Liver (tissue), 9 donors: Measurements from ENCODE around the gene ST3GAL2. TPM values are rescaled to one million over a fixed set of nuclear protein-coding genes. Genes with fewer than 3 reads are reported as not detected.

Experiments used
- DNase-seq: peaks from one replicate; pipeline ENCODE4 v3.0.0-alpha.2; 2017; ENCODE audit warnings: low spot score
- H3K27ac ChIP-seq, 2 donors: one replicate each; pipeline ENCODE4 v1.7.0; 2013; ENCODE audit warnings: inconsistent platforms in 2 of 2, low read length in 2 of 2, control low read depth in 1 of 2, low read depth in 1 of 2, mild to moderate bottlenecking in 1 of 2
- H3K27me3 ChIP-seq, 4 donors: one replicate each; pipeline versions ENCODE4 v1.6.1 to v1.7.0; 2013; ENCODE audit warnings: low read length in 3 of 4, inconsistent platforms in 1 of 4, mild to moderate bottlenecking in 1 of 4, moderate library complexity in 1 of 4; ENCODE audit not compliant: control insufficient read depth in 4 of 4, insufficient read depth in 4 of 4
- H3K36me3 ChIP-seq, 4 donors: one replicate each; pipeline versions ENCODE4 v1.6.1 to v1.7.0; 2013; ENCODE audit warnings: low read length in 3 of 4, mild to moderate bottlenecking in 3 of 4, low read depth in 1 of 4, moderate library complexity in 1 of 4; ENCODE audit not compliant: control insufficient read depth in 4 of 4, insufficient read depth in 3 of 4
- H3K4me1 ChIP-seq, 4 donors: one replicate each; pipeline versions ENCODE4 v1.6.1 to v1.7.0; 2013; ENCODE audit warnings: low read length in 3 of 4, mild to moderate bottlenecking in 3 of 4, moderate library complexity in 1 of 4; ENCODE audit not compliant: control insufficient read depth in 4 of 4, insufficient read depth in 4 of 4
- H3K4me3 ChIP-seq, 3 donors: one replicate each; pipeline versions ENCODE4 v1.6.1 to v1.7.0; 2013; ENCODE audit warnings: low read length in 3 of 3, control low read depth in 1 of 3, low read depth in 1 of 3, mild to moderate bottlenecking in 1 of 3
- H3K9ac ChIP-seq, 2 donors: one replicate each; pipeline ENCODE4 v1.7.0; 2013; ENCODE audit warnings: low read length in 2 of 2, mild to moderate bottlenecking in 2 of 2, moderate library complexity in 2 of 2, control low read depth in 1 of 2, low read depth in 1 of 2
- H3K9me3 ChIP-seq, 4 donors: one replicate each; pipeline versions ENCODE4 v1.6.1 to v1.7.0; 2013; ENCODE audit warnings: low read length in 3 of 4; ENCODE audit not compliant: control insufficient read depth in 4 of 4
- EGR1 ChIP-seq, 2 donors: IDR thresholded peaks; 2 replicates each; pipeline ENCODE4 v1.6.1; 2016 to 2018; ENCODE audit warnings: antibody characterized with exemption in 2 of 2, low read depth in 2 of 2
- FOXA1 ChIP-seq: IDR thresholded peaks from 2 replicates; pipeline ENCODE4 v1.6.1; 2016; ENCODE audit warnings: antibody characterized with exemption
- FOXA2 ChIP-seq: IDR thresholded peaks from 2 replicates; pipeline ENCODE4 v1.6.1; 2016; ENCODE audit warnings: antibody characterized with exemption
- GABPA ChIP-seq, 2 donors: IDR thresholded peaks in 1 of 2; conservative IDR thresholded peaks in 1 of 2; 2 replicates each; pipeline ENCODE4 v1.6.1; 2016; ENCODE audit warnings: antibody characterized with exemption in 2 of 2, mild to moderate bottlenecking in 1 of 2, moderate library complexity in 1 of 2
- HNF4A ChIP-seq, 2 donors: conservative IDR thresholded peaks; 2 replicates each; pipeline ENCODE4 v1.6.1; 2016; ENCODE audit warnings: antibody characterized with exemption in 2 of 2, mild to moderate bottlenecking in 2 of 2
- HNF4G ChIP-seq: IDR thresholded peaks from 2 replicates; pipeline ENCODE4 v1.6.1; 2016; ENCODE audit warnings: antibody characterized with exemption
- JUND ChIP-seq, 2 donors: IDR thresholded peaks; 2 replicates each; pipeline ENCODE4 v1.6.1; 2016; ENCODE audit warnings: antibody characterized with exemption in 2 of 2
- NR2F2 ChIP-seq: IDR thresholded peaks from 2 replicates; pipeline ENCODE4 v1.6.1; 2016; ENCODE audit warnings: antibody characterized with exemption
- RAD21 ChIP-seq, 2 donors: IDR thresholded peaks; 2 replicates each; pipeline ENCODE4 v1.6.1; 2016; ENCODE audit warnings: antibody characterized with exemption in 2 of 2, mild to moderate bottlenecking in 2 of 2
- RXRA ChIP-seq, 2 donors: IDR thresholded peaks; 2 replicates each; pipeline ENCODE4 v1.6.1; 2017 to 2018; ENCODE audit warnings: antibody characterized with exemption in 2 of 2, mild to moderate bottlenecking in 1 of 2
- SP1 ChIP-seq: IDR thresholded peaks from 2 replicates; pipeline ENCODE4 v1.6.1; 2018; ENCODE audit warnings: antibody characterized with exemption, mild to moderate bottlenecking
- TAF1 ChIP-seq: conservative IDR thresholded peaks from 2 replicates; pipeline ENCODE4 v1.6.1; 2016; ENCODE audit warnings: antibody characterized with exemption, mild to moderate bottlenecking
- YY1 ChIP-seq: IDR thresholded peaks from 2 replicates; pipeline ENCODE4 v1.6.1; 2016; ENCODE audit warnings: antibody characterized with exemption, mild to moderate bottlenecking
- WGBS: extraction: QIAGEN DNeasy Blood & Tissue Kit; methylation state at CpG from one replicate; pipeline ENCODE4 v1.1.7; 2013; 5-methylcytosine and 5-hydroxymethylcytosine counted together
- polyA plus RNA-seq, 2 donors: library from polyadenylated mRNA; stranded (reverse) in 1 of 2; unstranded in 1 of 2; fragments of 200-250 nt in 1 of 2; fragments of >200 nt in 1 of 2; fragmentation: Nextera tagmentation in 1 of 2; extraction: Ambion mirVana in 1 of 2; gene quantifications; one replicate each; pipeline versions ENCODE4 v1.2.1 to v1.2.3, GENCODE V29; 2013 to 2015
- total RNA-seq, 2 donors: library from RNA; depleted of rRNA; stranded (reverse); fragments of >200 nt; gene quantifications; one replicate each; pipeline ENCODE4 v1.2.3, GENCODE V29; 2014
- TF ChIP-seq, protein P1 (sequence below): fragments of 150-350 bp; IDR thresholded peaks from 2 replicates; pipeline ENCODE4 v1.5.1; 2017; ENCODE audit warnings: improper control_type of control experiment, low read depth, low read length; ENCODE audit not compliant: missing input control
- TF ChIP-seq, protein P2 (sequence below): IDR thresholded peaks from 2 replicates; pipeline ENCODE4 v1.6.1; 2016; ENCODE audit warnings: antibody characterized with exemption
- TF ChIP-seq, protein P3 (sequence below): IDR thresholded peaks from 2 replicates; pipeline ENCODE4 v1.6.1; 2016; ENCODE audit warnings: antibody characterized with exemption
- TF ChIP-seq, protein P4 (sequence below): IDR thresholded peaks from 2 replicates; pipeline ENCODE4 v1.6.1; 2016; ENCODE audit warnings: antibody characterized with exemption, mild to moderate bottlenecking
- TF ChIP-seq, protein P5 (sequence below): IDR thresholded peaks from 2 replicates; pipeline ENCODE4 v1.6.1; 2016; ENCODE audit warnings: antibody characterized with exemption
- donor health status: healthy.
- donor health status: healthy.
- donor health status: healthy.
- donor health status: healthy.
- donor health status: healthy.

ST3GAL2 gene
- total and polyA plus RNA-seq, 4 donors: 3.9 to 53.1 (median 12.9) TPM

DNA sequence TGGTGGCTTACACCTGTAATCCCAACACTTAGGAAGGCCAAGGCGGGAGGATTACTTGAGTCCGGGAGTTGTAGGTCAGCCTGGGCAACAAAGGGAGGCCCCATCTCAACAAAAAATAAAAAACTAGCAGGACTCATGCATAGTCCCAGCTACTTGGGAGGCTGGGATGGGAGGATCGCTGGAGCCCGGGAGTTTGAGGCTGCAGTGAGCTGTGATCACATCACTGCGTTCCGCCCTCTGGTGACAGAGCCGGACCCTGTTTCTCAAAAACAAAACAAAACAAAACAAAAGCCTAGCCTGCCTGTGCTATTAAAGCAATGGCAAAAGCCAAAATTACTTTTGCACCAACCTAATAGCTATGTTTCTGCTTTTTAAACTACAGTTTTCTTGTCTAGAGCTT, 17.0 kb upstream of the ST3GAL2 start:
- H3K36me3 ChIP-seq: no peaks in the 10 kb centered on the region
- no peak overlapping the region for H3K9ac ChIP-seq
- WGBS: 92% methylated on average over 7 of the region's 7 CpGs
- no peaks in the 10 kb centered on the region for H3K9me3 ChIP-seq
- no peak for DNase-seq
- TF ChIP-seq JUND (IDR thresholded peaks at IDR 0.05): no peak
- TF ChIP-seq FOXA2: no peak
- TF ChIP-seq, protein P1, sequence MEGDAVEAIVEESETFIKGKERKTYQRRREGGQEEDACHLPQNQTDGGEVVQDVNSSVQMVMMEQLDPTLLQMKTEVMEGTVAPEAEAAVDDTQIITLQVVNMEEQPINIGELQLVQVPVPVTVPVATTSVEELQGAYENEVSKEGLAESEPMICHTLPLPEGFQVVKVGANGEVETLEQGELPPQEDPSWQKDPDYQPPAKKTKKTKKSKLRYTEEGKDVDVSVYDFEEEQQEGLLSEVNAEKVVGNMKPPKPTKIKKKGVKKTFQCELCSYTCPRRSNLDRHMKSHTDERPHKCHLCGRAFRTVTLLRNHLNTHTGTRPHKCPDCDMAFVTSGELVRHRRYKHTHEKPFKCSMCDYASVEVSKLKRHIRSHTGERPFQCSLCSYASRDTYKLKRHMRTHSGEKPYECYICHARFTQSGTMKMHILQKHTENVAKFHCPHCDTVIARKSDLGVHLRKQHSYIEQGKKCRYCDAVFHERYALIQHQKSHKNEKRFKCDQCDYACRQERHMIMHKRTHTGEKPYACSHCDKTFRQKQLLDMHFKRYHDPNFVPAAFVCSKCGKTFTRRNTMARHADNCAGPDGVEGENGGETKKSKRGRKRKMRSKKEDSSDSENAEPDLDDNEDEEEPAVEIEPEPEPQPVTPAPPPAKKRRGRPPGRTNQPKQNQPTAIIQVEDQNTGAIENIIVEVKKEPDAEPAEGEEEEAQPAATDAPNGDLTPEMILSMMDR: no peak
- TF ChIP-seq, protein P2, sequence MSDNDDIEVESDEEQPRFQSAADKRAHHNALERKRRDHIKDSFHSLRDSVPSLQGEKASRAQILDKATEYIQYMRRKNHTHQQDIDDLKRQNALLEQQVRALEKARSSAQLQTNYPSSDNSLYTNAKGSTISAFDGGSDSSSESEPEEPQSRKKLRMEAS: no peak
- no peak for TF ChIP-seq HNF4G
- no peak for TF ChIP-seq TAF1
- TF ChIP-seq RXRA (IDR thresholded peaks at IDR 0.05): no peak
- TF ChIP-seq YY1: no peak
- TF ChIP-seq SP1: no peak
- TF ChIP-seq GABPA (IDR thresholded peaks at IDR 0.05 in 1 of 2, conservative IDR thresholded peaks at IDR 0.05 in 1 of 2): no peak
- TF ChIP-seq RAD21 (IDR thresholded peaks at IDR 0.05): no peak
- TF ChIP-seq, protein P3, sequence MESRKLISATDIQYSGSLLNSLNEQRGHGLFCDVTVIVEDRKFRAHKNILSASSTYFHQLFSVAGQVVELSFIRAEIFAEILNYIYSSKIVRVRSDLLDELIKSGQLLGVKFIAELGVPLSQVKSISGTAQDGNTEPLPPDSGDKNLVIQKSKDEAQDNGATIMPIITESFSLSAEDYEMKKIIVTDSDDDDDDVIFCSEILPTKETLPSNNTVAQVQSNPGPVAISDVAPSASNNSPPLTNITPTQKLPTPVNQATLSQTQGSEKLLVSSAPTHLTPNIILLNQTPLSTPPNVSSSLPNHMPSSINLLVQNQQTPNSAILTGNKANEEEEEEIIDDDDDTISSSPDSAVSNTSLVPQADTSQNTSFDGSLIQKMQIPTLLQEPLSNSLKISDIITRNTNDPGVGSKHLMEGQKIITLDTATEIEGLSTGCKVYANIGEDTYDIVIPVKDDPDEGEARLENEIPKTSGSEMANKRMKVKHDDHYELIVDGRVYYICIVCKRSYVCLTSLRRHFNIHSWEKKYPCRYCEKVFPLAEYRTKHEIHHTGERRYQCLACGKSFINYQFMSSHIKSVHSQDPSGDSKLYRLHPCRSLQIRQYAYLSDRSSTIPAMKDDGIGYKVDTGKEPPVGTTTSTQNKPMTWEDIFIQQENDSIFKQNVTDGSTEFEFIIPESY: no peak
- no peak for TF ChIP-seq EGR1 (IDR thresholded peaks at IDR 0.05; ENCODE audit: low read depth in 2 of 2)
- TF ChIP-seq, protein P4, sequence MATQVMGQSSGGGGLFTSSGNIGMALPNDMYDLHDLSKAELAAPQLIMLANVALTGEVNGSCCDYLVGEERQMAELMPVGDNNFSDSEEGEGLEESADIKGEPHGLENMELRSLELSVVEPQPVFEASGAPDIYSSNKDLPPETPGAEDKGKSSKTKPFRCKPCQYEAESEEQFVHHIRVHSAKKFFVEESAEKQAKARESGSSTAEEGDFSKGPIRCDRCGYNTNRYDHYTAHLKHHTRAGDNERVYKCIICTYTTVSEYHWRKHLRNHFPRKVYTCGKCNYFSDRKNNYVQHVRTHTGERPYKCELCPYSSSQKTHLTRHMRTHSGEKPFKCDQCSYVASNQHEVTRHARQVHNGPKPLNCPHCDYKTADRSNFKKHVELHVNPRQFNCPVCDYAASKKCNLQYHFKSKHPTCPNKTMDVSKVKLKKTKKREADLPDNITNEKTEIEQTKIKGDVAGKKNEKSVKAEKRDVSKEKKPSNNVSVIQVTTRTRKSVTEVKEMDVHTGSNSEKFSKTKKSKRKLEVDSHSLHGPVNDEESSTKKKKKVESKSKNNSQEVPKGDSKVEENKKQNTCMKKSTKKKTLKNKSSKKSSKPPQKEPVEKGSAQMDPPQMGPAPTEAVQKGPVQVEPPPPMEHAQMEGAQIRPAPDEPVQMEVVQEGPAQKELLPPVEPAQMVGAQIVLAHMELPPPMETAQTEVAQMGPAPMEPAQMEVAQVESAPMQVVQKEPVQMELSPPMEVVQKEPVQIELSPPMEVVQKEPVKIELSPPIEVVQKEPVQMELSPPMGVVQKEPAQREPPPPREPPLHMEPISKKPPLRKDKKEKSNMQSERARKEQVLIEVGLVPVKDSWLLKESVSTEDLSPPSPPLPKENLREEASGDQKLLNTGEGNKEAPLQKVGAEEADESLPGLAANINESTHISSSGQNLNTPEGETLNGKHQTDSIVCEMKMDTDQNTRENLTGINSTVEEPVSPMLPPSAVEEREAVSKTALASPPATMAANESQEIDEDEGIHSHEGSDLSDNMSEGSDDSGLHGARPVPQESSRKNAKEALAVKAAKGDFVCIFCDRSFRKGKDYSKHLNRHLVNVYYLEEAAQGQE: no peak
- no peak for TF ChIP-seq NR2F2
- TF ChIP-seq, protein P5, sequence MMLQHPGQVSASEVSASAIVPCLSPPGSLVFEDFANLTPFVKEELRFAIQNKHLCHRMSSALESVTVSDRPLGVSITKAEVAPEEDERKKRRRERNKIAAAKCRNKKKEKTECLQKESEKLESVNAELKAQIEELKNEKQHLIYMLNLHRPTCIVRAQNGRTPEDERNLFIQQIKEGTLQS: no peak
- TF ChIP-seq HNF4A (conservative IDR thresholded peaks at IDR 0.05): no peak
- TF ChIP-seq FOXA1: no peak
- no peaks in the 10 kb centered on the region for H3K27me3 ChIP-seq
- no peak overlapping the region for H3K27ac ChIP-seq
- no peak overlapping the region for H3K4me3 ChIP-seq
- peaks cover 2 to 17% (median 5%) of the 10 kb centered on the region in 4 donors for H3K4me1 ChIP-seq
